A549 (cell line): ENCODE data around the gene TCF4.

Source experiments
- TF ChIP-seq, protein P1 (sequence below): fragments of 150-350 bp; IDR thresholded peaks from 2 replicates; pipeline ENCODE4 v1.6.1; 2014; ENCODE audit warnings: low read depth, mild to moderate bottlenecking, low read length
- TF ChIP-seq, protein P2 (sequence below): fragments of >200 bp; sonication (Bioruptor Twin); formaldehyde crosslinking; IDR thresholded peaks from 3 replicates; pipeline ENCODE4 v1.5.1; 2016

DNA sequence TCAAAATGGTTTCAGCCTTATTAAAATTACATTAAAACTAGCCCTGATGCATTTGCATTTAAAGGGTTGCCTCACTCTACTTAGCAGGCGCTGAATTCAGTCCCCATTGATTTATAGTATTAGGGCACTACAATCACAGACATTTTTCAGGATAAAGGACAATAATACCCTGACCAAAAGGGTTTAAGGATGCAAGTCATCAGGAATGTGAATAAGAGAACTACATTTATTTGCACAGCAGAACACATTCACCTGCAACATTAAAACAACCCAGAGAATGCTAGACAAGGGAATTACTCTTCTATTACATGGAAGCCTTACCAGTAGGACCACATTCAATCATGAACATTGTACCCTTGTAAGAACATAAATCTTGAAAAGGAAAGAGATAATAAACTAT lies 93.6 kb downstream of the TCF4 start:
- TF ChIP-seq, protein P1, sequence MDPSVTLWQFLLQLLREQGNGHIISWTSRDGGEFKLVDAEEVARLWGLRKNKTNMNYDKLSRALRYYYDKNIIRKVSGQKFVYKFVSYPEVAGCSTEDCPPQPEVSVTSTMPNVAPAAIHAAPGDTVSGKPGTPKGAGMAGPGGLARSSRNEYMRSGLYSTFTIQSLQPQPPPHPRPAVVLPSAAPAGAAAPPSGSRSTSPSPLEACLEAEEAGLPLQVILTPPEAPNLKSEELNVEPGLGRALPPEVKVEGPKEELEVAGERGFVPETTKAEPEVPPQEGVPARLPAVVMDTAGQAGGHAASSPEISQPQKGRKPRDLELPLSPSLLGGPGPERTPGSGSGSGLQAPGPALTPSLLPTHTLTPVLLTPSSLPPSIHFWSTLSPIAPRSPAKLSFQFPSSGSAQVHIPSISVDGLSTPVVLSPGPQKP: no peak
- TF ChIP-seq, protein P2, sequence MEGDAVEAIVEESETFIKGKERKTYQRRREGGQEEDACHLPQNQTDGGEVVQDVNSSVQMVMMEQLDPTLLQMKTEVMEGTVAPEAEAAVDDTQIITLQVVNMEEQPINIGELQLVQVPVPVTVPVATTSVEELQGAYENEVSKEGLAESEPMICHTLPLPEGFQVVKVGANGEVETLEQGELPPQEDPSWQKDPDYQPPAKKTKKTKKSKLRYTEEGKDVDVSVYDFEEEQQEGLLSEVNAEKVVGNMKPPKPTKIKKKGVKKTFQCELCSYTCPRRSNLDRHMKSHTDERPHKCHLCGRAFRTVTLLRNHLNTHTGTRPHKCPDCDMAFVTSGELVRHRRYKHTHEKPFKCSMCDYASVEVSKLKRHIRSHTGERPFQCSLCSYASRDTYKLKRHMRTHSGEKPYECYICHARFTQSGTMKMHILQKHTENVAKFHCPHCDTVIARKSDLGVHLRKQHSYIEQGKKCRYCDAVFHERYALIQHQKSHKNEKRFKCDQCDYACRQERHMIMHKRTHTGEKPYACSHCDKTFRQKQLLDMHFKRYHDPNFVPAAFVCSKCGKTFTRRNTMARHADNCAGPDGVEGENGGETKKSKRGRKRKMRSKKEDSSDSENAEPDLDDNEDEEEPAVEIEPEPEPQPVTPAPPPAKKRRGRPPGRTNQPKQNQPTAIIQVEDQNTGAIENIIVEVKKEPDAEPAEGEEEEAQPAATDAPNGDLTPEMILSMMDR: no peak
